Measurements from ENCODE around the gene RAB39B.

The RAB39B gene

GRCh38 chrX:155215443-155216178 is 48.7 kb downstream of the RAB39B start:
- DNase-seq (ENCODE audit: low read depth, low spot score), result no peak

- DNase-seq (ENCODE audit: low read depth, low spot score), result no peak
Observed at GRCh38 chrX:155213731-155214130, 50.6 kb downstream of the RAB39B start.

- DNase-seq (ENCODE audit: low read depth, low spot score), result no peak
Observed at GRCh38 chrX:155211208-155211607, 53.1 kb downstream of the RAB39B start.
